K562 (cell line): ENCODE results near the gene SLC25A33. TPM values are rescaled to one million over a fixed set of nuclear protein-coding genes. Genes with fewer than 3 reads are reported as not detected.

ENCODE experiments used
- ATF7 ChIP-seq: fragments of 450-650 bp; IDR thresholded peaks from 2 replicates; pipeline ENCODE4 v1.7.1; 2014; ENCODE audit warnings: mild to moderate bottlenecking, moderate library complexity
- CBX5 ChIP-seq: IDR thresholded peaks from 2 replicates; pipeline ENCODE4 v1.6.1; 2014; ENCODE audit warnings: low read depth, borderline replicate concordance
- CEBPG ChIP-seq, 3 experiments: fragments of 200-800 bp in 1 of 3; sonication (Bioruptor generic) in 1 of 3; sonication (generic) in 1 of 3; formaldehyde crosslinking in 1 of 3; IDR thresholded peaks in 2 of 3; conservative IDR thresholded peaks in 1 of 3; 2 replicates each; pipeline versions ENCODE4 v1.6.1 to v1.8.0; 2016 to 2022; ENCODE audit warnings: missing compliant biosample characterization in 2 of 3, missing genetic modification characterization in 2 of 3, mild to moderate bottlenecking in 1 of 3, missing genetic modification reagents in 1 of 3
- CTCF ChIP-seq, 3 experiments: IDR thresholded peaks in 2 of 3; conservative IDR thresholded peaks in 1 of 3; 2 replicates each; pipeline ENCODE4 v1.5.1; 2011 to 2012; ENCODE audit warnings: low read length in 3 of 3, mild to moderate bottlenecking in 3 of 3, control low read depth in 2 of 3, improper control_type of control experiment in 1 of 3, inconsistent platforms in 1 of 3, low read depth in 1 of 3, mixed read lengths in 1 of 3, moderate library complexity in 1 of 3; ENCODE audit not compliant: insufficient read depth in 2 of 3
- E2F8 ChIP-seq: fragments of 450-650 bp; IDR thresholded peaks from 2 replicates; pipeline ENCODE4 v1.7.1; 2018; ENCODE audit warnings: mild to moderate bottlenecking, low read depth; ENCODE audit not compliant: partially characterized antibody
- EHMT2 ChIP-seq: fragments of 450-650 bp; IDR thresholded peaks from 2 replicates; pipeline ENCODE4 v1.6.1; 2018; ENCODE audit warnings: antibody characterized with exemption
- GTF3C2 ChIP-seq: IDR thresholded peaks from 3 replicates; pipeline ENCODE4 v1.6.1; 2011; ENCODE audit warnings: borderline replicate concordance, mild to moderate bottlenecking, moderate library complexity; ENCODE audit not compliant: insufficient read length; ENCODE audit errors: extremely low read depth
- HNRNPL ChIP-seq: fragments of 200-400 bp; formaldehyde crosslinking; IDR thresholded peaks from 2 replicates; pipeline ENCODE4 v1.6.1; 2017; ENCODE audit warnings: low read depth, mild to moderate bottlenecking, low read length
- MCM5 ChIP-seq: fragments of 450-650 bp; IDR thresholded peaks from 2 replicates; pipeline ENCODE4 v1.6.1; 2016; ENCODE audit warnings: low read depth
- RBM25 ChIP-seq: fragments of 200-400 bp; formaldehyde crosslinking; IDR thresholded peaks from 2 replicates; pipeline ENCODE4 v1.6.1; 2018; ENCODE audit warnings: low read length, low read depth, moderate library complexity; ENCODE audit not compliant: severe bottlenecking
- TFAM ChIP-seq: fragments of 250-450 bp; sonication (Bioruptor Pico); conservative IDR thresholded peaks from 2 replicates; pipeline ENCODE4 v1.5.0; 2021; ENCODE audit warnings: mild to moderate bottlenecking, moderate library complexity
- TRIM24 ChIP-seq, 2 experiments: fragments of 450-650 bp; IDR thresholded peaks; 2 replicates each; pipeline ENCODE4 v1.6.1; 2016
- YY1 ChIP-seq, 3 experiments: IDR thresholded peaks; 2 replicates each; pipeline ENCODE4 v1.6.1; 2011; ENCODE audit warnings: low read length in 2 of 3, mild to moderate bottlenecking in 2 of 3, moderate library complexity in 2 of 3, borderline replicate concordance in 1 of 3, control low read depth in 1 of 3, low read depth in 1 of 3; ENCODE audit not compliant: insufficient read depth in 3 of 3, insufficient replicate concordance in 2 of 3, control insufficient read depth in 1 of 3, insufficient read length in 1 of 3; ENCODE audit errors: extremely low read depth in 1 of 3
- ZFX ChIP-seq: sonication (generic); formaldehyde crosslinking; IDR thresholded peaks from 2 replicates; pipeline ENCODE4 v1.8.0; 2022; ENCODE audit warnings: mild to moderate bottlenecking, missing genetic modification reagents, moderate library complexity
- ZNF398 ChIP-seq: fragments of 250-450 bp; sonication (Bioruptor Pico); IDR thresholded peaks from 2 replicates; pipeline ENCODE4 v1.8.0; 2021; ENCODE audit warnings: moderate library complexity, mild to moderate bottlenecking, inconsistent platforms
- ZNF445 ChIP-seq: fragments of 250-450 bp; sonication (Bioruptor Pico); IDR thresholded peaks from 2 replicates; pipeline ENCODE4 v1.4.0; 2020; ENCODE audit warnings: low read depth, mild to moderate bottlenecking, moderate library complexity
- ZNF583 ChIP-seq: fragments of 250-450 bp; sonication (Bioruptor Pico); IDR thresholded peaks from 2 replicates; pipeline ENCODE4 v1.4.0; 2020
- polyA plus RNA-seq, 8 experiments: library from polyadenylated mRNA; depleted of rRNA in 4 of 8; stranded (reverse) in 5 of 8; unstranded in 3 of 8; fragments of >200 nt; fragmentation: Nextera tagmentation in 2 of 8; fragmentation: Illumina TruSeq in 1 of 8; extraction: Ambion mirVana in 2 of 8; extraction: Trizol in 1 of 8; gene quantifications; 2 replicates each; pipeline versions ENCODE4 v1.2.1 to v1.2.3, GENCODE V29; 2011 to 2014; ENCODE audit warnings: inconsistent platforms in 1 of 8, missing spikeins in 1 of 8
- total RNA-seq, 7 experiments: library from RNA; depleted of rRNA in 6 of 7; stranded (reverse); fragments of >200 nt in 6 of 7; fragmentation: Illumina TruSeq in 2 of 7; extraction: Trizol in 2 of 7; gene quantifications; 2 replicates each; pipeline versions ENCODE4 v1.2.1 to v1.2.3, GENCODE V29; 2011 to 2021; ENCODE audit warnings: low replicate concordance in 1 of 7

SLC25A33 gene
- total and polyA plus RNA-seq, 9 of the 15 experiments (the other 6 are each of a cell fraction or from before 2014, with no cell fraction given): 3.2 to 23.5 (median 17.5) TPM

GRCh38 chr1:9529190-9529589 lies 10.1 kb upstream of the SLC25A33 start (continued):
- TF ChIP-seq GTF3C2 (no peak), YY1 (IDR thresholded peaks at IDR 0.05; ENCODE audit: borderline replicate concordance in 1 of 3, control insufficient read depth in 1 of 3, extremely low read depth in 1 of 3, insufficient read depth in 3 of 3, insufficient read length in 1 of 3, insufficient replicate concordance in 2 of 3, low read depth in 1 of 3, low read length in 2 of 3) (no peak), TRIM24 (IDR thresholded peaks at IDR 0.05) (peak in 1 of 2 experiments; percentile 79; a peak in 2 of 4 replicates), CBX5 (peak; percentile 93), MCM5 (no peak), E2F8 (no peak), ZNF583 (CRISPR knock-in tag) (no peak), ZFX (CRISPR knock-in tag) (no peak), CEBPG (CRISPR knock-in tag; IDR thresholded peaks at IDR 0.05) (peak; percentile 31; the same call in 1 of the 2 replicates), CEBPG (tag; conservative IDR thresholded peaks at IDR 0.05 in 1 of 2, IDR thresholded peaks at IDR 0.05 in 1 of 2) (no peak; a peak in 1 of 4 replicates), CTCF (IDR thresholded peaks at IDR 0.05 in 2 of 3, conservative IDR thresholded peaks at IDR 0.05 in 1 of 3; ENCODE audit: insufficient read depth in 2 of 3, low read depth in 1 of 3, low read length in 3 of 3) (no peak), TFAM (no peak), HNRNPL (no peak), ZNF398 (no peak), ATF7 (peak; percentile 92), ZNF445 (CRISPR knock-in tag) (no peak), EHMT2 (no peak), RBM25 (peak; percentile 77)
